Gastroesophageal sphincter (tissue), 3 donors: ENCODE measurements around the gene CSNK2A1.

Experiments used
- CTCF ChIP-seq, 4 experiments: fragments of 200-600 bp in 2 of 4; fragments of 450-650 bp in 2 of 4; sonication (generic) in 1 of 4; IDR thresholded peaks; one replicate each; pipeline ENCODE4 v1.5.1; 2017 to 2019; ENCODE audit warnings: antibody characterized with exemption in 4 of 4, mild to moderate bottlenecking in 2 of 4, moderate library complexity in 2 of 4
- EP300 ChIP-seq: sonication (generic); formaldehyde crosslinking; IDR thresholded peaks from one replicate; pipeline ENCODE4 v1.6.1; 2017; ENCODE audit warnings: antibody characterized with exemption, mild to moderate bottlenecking

- TF ChIP-seq EP300 (no peak), CTCF (IDR thresholded peaks at IDR 0.05) (no peak)
These were observed 103.4 kb downstream of the CSNK2A1 start for GRCh38 chr20:440148-440547.
